GM20000 (cell line): ENCODE measurements around the gene LHCGR.

Source experiments
- DNase-seq: peaks from one replicate; pipeline ENCODE4 v3.0.0; 2012; ENCODE audit warnings: low spot score
- TF ChIP-seq, protein P1 (sequence below): IDR thresholded peaks from 2 replicates; pipeline ENCODE4 v1.5.1; 2012; ENCODE audit warnings: mild to moderate bottlenecking, control low read depth; ENCODE audit errors: extremely low read depth, missing control alignments

LHCGR gene

DNA sequence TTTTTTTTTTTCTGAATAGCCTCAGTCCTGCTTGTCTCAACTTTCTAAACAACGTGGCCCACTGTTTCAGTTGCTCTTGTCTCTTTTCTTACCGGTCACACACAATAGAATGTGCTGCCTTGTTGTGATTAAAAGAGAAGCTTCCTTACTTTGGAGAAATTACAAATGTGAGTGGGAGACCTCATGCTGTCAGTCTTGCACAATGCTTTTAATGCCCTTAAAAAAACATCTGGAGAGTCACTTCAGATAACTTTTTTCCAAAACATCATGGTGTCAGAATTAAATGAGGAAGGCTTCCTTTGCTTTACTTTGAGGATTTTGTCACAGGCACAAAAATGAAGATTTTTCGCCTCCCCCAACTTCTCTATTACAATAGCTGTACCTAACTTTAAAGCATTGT lies 37.7 kb downstream of the LHCGR start:
- TF ChIP-seq, protein P1, sequence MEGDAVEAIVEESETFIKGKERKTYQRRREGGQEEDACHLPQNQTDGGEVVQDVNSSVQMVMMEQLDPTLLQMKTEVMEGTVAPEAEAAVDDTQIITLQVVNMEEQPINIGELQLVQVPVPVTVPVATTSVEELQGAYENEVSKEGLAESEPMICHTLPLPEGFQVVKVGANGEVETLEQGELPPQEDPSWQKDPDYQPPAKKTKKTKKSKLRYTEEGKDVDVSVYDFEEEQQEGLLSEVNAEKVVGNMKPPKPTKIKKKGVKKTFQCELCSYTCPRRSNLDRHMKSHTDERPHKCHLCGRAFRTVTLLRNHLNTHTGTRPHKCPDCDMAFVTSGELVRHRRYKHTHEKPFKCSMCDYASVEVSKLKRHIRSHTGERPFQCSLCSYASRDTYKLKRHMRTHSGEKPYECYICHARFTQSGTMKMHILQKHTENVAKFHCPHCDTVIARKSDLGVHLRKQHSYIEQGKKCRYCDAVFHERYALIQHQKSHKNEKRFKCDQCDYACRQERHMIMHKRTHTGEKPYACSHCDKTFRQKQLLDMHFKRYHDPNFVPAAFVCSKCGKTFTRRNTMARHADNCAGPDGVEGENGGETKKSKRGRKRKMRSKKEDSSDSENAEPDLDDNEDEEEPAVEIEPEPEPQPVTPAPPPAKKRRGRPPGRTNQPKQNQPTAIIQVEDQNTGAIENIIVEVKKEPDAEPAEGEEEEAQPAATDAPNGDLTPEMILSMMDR: no peak
- no peak for DNase-seq

DNA sequence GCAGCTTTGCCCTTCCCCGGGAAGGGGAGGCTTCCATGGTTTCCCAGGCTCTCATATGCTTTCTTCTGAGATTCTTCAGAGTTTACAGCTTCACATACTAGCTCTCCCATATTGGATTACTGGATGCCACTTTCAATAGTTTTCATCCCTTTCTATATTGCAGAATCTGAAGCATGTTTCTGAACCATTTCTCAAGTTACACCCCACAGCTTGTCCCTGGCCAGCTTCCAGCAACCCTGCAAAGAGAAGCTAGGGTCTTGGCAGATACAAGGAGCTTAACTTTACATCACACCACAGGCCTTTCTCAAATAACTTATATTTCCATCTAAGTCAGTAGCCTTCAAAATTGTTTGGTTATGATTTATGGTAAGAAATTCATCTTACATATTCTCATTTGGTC lies 39.6 kb downstream of the LHCGR start:
- no peak for DNase-seq
- TF ChIP-seq, protein P1: no peak

DNA sequence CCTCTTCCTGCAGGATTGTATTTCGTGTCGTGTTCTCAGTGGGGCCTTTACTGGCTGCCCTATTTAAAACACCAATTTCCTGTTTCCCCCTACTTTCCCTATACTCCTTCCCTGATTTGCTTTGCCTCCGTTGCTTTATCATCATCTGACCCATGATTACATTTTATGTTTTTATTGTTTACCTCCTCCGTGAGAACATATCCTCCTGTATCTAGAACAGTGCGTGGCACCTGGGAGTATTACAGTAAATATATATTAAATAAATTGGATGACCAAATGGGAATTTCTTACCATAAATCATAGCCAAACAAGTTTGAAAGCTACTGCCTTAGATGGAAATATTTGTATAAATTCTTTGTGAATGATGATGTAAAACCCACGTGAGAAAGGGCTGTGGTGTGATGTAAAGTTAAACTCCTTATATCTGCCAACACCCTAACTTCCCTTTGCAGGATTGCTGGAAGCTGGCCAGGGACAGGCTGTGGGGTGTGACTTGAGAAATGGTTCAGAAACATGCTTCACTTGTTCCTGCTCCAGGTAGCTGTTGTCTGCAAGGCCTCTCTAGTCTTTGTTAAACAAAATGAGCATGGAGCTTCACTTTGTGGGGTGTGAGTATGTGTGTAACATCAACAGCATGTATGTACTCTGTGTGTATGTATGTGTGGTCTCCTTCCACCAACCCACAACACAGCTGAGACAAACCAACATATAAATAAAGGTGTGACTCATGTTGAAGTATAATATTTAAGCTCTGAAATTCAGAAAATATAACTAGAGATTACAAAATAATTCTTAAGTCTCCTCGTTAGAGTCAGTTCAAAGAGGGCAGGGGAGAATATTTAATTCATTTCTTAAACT lies 40.3 kb downstream of the LHCGR start:
- TF ChIP-seq, protein P1: no peak
- no peak for DNase-seq

DNA sequence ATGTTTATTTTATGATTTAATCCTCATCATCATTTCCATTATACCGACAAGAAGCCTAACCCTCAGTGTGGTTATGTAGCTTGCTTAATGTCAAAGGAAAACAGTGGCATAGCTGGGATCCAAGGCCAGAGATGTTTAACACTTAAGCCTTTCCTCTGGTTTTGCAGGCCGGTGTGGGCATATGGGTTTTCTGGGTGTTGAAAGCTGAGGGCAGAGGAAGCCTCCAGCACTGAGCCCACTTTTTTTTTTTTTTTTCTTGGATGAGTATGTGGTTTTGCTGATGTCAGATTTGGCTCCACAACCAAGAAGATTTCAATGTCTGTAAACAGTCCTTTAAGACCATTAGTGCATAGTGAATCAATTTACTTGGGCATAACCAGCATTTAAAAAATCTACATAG lies 41.3 kb downstream of the LHCGR start:
- TF ChIP-seq, protein P1: no peak
- DNase-seq: no peak

DNA sequence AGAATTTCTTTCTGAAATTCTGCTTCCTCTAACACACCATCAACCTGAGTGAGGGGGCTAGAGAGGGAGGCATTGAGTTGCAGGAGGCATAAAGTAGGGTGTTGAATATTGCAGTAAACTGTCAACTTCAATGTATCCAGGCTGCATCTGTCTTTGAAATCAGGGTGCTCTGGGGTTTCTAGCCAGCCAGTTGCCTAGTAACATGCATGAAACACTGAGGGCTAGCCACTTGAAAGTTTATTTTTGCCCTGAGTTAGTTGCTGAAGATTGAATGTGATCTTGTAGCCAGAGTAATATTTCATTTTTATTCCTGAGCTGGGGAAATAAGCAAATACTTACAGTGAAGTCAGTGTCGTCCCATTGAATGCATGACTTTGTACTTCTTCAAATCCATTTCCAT lies 41.9 kb downstream of the LHCGR start:
- TF ChIP-seq, protein P1: no peak
- DNase-seq: no peak

DNA sequence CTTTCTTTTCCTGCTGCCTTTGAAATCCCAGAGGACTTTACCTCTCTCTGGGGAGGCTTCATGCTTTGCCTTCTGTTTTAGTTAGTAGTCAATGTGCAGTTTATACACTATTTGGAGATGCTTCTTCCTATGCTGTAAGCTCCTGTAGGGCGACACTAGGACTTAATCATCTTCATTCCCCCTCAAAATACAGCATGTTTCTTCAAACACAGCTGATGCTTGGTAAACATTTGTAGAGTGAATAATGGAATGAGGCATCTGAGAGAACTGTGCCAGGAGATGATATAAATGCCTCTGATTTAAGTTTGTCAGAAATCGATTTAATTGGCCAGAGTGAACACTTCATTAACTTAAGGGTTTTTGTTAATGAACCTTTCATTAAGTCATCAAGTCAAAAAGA lies 43.4 kb downstream of the LHCGR start:
- TF ChIP-seq, protein P1: no peak
- no peak for DNase-seq

DNA sequence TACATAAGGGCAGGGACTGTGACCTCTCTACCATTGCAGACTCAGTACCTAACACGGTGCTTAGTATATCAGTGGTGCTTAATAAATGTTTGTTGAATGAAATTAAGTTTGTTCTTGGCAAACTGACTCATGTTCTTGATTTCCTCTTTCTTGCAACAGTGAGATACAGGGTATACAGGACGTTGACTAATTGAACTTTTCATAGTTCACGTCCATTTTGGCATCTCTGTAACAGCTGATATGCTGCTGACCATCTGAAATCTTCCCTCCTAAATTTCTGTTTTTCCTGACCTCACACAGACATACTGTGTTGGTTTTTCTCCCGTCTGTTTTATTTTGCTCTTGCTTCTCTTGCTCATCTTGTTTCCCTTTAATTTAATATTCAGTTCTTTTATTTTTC lies 44.2 kb downstream of the LHCGR start:
- TF ChIP-seq, protein P1: no peak
- no peak for DNase-seq
